ENCODE data around the gene TRPC4AP.
"Not testable (repeated sequence)": the region's sequence is repeated elsewhere in the genome, so short reads cannot be mapped to it uniquely, and the experiment has no call there.

The TRPC4AP gene

DNA sequence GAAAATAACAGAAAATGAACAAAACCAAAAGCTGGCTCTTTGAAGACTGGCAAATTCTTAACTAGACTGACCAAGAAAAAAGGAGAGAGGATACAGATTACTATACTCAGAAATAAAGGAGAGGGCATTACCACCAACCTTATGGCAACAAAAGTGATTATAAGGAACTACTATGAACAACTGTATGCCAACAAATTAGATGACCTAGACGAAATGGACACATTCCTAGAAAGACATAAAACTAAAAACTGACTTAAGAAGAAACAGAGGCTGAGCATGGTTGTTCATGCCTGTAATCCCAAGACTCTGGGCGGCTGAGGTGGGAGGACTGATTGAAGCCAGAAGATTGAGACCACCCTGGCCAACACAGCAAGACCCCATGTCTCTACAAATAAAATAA is 33.5 kb downstream of the TRPC4AP start:
- no peak for DNase-seq (ENCODE audit: low read depth in 2 of 2)

DNA sequence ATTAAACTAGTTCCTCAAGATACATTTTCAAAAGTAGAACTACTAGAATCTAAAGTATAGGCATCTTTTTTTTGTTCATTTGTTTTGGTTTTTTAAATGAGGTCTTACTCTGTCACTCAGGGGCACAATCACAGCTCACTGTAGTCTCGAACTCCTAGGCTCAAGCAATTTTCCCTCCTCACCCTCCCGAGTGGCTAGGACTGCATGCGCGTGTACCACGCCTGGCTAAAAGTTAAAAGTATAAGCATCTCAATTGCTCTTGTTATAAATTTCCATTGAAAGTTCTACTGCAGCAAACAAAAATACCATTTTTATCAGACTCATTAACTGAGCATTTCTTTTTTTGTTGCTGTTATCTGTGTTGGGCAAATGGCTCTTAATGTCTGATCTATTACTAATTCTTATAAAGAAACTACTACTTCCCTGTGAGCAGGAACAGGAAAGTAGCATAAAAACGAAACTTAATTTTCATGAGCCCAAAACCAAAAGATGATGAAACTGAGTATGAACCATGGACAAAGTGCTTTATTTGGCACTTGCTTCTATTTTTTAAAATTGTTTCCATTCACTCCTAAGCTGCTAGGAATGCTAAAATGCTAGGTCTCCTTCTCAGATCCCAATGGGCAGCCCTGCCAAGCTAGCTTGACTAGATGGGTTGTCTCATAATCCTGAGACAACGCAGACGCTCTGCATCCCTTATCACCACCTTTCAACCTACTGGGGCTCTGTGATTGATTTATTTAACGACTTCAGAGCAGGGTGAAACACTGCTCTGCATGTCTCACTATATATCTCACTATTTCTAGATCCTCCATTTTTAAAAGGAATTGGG is 36.9 kb downstream of the TRPC4AP start:
- no peak for DNase-seq (ENCODE audit: low read depth in 2 of 2)

DNA sequence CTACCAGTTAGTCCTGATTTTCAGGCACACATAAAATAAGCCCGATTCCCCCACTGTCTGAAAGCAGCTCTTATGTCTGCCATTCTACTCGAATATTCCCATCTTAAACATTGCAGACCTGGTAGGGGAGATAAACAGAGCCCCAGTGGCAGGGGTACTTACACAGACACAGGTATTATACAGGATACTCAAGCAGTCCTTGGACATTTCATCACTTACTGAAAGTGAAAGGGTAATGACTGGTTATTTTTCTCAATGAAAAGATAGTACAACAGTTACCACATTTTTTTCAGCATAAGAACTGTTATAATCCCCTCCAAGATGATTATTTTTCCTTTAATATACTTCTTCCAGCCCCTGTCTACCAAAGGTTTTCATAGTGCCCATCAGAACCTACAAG is 37.8 kb downstream of the TRPC4AP start:
- no peak for DNase-seq (ENCODE audit: low read depth in 2 of 2)

GRCh38 chr20:35052616-35053015 is 40.0 kb downstream of the TRPC4AP start:
- not testable (repeated sequence) for DNase-seq (ENCODE audit: low read depth in 2 of 2)

GRCh38 chr20:35049776-35050352 is 42.7 kb downstream of the TRPC4AP start:
- DNase-seq (ENCODE audit: low read depth in 2 of 2) = no peak

GRCh38 chr20:35048739-35049138 is 43.9 kb downstream of the TRPC4AP start:
- no peak for DNase-seq (ENCODE audit: low read depth in 2 of 2)

DNA sequence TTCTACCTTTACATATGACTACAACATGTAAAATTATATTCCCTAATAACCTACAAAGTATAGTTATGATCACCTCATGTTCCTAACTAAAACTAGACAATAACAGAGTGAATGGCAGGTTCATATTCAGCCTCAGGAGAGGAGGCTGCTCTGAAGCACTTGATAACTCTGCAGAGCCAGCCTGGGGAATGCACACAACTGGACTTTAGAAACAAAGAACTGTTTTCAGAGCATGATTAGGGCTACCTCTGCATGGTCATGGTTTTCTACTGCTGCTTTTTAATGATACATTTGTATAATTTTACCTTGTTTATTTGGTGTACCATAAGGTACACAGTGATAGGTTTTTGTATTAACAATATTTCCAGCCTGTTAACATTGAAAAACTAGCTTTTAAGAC is 50.3 kb downstream of the TRPC4AP start:
- DNase-seq (ENCODE audit: low read depth in 2 of 2) = no peak

- DNase-seq (ENCODE audit: low read depth in 2 of 2) = no peak
These were observed 52.0 kb downstream of the TRPC4AP start for GRCh38 chr20:35040646-35041045.

DNA sequence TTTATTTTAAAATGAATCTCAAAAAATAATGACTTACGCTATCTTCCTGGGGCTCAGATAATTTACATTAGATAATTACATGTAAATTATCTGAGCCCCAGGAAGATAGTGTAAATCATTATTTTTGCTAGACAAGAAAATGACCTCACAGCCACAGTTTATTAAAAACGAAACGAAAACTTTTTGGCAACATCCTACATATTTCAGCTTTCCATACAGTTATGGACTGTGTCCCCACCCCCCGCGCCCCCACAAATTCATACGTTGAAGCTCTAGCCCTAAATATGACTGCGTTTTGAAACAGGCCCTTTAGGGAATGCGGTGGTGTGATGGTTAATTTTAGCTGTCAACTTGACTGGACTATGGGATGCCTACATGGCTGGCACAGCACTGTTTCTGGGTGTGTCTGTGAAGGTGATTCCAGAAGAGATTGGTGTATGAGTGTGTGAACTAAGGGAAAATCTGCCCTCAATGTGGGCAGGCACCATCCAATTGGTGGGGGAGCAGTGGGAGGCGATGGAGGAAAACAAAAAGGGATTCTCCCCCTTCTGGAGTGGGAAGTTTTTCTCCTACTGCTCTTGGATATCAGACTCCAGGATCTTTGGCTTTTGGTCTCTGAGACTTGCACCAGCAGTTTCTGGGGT is 52.6 kb downstream of the TRPC4AP start:
- DNase-seq (ENCODE audit: low read depth in 2 of 2) = no peak

- DNase-seq (ENCODE audit: low read depth in 2 of 2) = no peak
These were observed 53.5 kb downstream of the TRPC4AP start for GRCh38 chr20:35039146-35039545.

- no peak for DNase-seq (ENCODE audit: low read depth in 2 of 2)
These were observed 58.5 kb downstream of the TRPC4AP start for GRCh38 chr20:35034145-35034544.

GRCh38 chr20:35030136-35030535 is 62.5 kb downstream of the TRPC4AP start:
- DNase-seq (ENCODE audit: low read depth in 2 of 2) = no peak

GRCh38 chr20:35027301-35027700 is 65.3 kb downstream of the TRPC4AP start:
- DNase-seq (ENCODE audit: low read depth in 2 of 2) = no peak

GRCh38 chr20:35025116-35025515 is 67.5 kb downstream of the TRPC4AP start:
- no peak for DNase-seq (ENCODE audit: low read depth in 2 of 2)

DNA sequence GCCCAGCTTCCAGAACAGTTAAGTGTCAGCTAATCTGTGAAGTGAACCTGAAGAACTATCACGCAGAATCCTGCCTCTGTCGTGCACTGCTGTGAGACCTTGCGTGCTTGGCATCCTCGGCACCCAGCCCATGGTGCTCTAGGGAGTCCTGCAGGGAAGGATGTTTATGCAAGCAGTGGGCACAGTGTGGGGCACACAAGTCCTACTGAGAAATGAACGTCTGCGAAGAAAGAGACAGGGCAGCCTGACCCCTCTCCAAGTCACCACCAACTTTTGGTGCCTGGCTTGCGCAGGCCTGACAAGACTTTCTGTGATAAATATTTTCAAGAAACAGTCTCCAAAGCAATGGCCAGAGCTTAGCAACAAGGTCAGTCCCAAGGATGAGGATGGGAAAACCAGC is 69.0 kb downstream of the TRPC4AP start:
- DNase-seq (ENCODE audit: low read depth in 2 of 2) = no peak

- no peak for DNase-seq (ENCODE audit: low read depth in 2 of 2)
These were observed 70.8 kb downstream of the TRPC4AP start for GRCh38 chr20:35021831-35022230.

DNA sequence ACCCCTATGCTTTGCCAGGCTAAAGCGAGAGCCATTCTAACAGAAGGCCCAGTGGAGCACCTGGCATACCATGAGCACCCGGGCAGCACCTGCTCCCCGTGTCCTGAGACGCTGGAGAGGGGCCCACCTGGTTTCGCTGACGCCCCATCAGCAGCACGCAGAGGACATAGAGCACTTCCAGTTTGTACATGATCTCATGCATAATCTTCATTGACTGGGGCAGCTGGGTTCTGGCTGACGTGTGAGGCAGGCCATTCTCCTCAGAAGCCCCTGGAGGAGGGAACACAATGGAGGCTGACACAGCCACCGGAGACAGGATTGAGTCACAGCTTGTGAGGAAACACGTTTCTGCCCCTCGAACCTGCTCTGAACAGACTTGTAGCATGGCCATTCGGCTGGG is 71.5 kb downstream of the TRPC4AP start:
- DNase-seq (ENCODE audit: low read depth in 2 of 2) = no peak

DNA sequence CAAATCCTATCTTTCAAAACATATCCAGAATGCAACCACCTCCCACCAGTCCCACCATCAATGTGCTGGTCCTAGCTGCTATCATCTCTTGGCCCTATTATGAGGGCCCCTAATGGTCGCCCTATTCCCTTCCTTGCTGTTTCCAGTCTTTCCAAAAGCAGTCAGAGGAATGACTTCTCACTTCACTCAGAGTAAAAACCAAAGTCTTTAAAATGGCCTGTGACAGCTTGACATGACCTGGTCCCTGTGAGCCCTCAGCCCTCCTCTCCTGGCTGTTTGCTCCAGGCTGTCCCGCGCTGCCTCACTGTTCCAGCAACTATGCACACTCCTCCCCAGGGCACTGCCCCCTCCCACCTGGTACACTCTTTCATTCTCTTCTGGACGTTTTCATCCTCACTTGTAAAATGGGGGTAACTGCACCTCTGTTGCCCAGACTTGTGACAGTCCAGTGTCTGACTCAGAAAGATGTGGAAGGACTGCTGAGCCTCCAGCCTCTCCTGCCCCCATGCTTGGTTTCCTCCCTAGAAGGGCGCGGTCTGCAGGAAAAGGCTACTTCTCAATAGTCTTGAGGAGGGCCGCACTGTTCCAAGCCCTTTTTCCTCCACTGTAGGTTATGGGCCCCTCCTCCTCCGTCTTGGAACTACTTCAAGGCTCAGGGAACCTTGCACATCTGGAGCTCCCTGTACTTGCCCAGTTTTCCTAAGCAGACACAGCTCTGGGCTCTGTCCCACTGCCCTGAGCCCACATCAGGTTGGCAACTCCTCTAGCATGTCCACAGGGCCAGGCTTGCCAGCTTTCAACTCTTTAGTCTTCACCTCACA is 72.3 kb downstream of the TRPC4AP start:
- DNase-seq (ENCODE audit: low read depth in 2 of 2) = no peak

DNA sequence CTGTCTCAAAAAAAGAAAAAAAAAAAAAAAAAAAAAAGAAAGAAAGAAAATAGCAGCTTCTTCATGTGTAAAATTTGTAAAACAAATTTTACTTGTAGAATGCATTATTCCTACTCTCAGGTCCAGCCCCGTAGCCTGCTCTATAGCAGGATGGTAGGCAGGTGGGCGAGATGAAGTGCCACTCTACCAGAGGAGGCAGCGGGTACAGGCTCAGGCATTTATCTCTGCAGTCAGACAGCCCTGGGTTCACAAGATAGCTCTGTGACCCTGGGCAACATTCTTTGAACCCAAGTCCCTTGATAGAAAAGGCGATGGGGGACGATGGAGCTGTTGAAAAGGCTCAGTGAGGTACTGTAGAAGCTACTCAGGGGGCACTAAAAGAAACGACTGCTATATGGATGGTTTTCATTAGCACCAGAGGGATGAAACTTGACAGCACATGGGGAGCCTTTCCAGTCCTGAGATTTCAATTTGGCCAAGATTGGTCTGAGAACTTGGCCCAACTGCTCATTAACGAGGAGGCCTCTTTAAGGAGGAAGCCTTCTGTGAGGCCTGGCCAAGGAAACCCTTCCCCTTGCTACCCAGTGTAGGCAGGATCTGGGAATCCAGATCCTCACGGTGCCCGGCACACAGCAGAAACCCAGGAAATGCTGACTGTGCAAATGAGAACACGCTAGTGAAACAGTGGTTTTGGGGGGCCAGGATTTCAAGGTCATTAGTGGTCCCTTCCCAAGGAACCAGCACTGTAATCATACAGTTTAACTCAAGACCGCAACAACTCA is 73.8 kb downstream of the TRPC4AP start:
- DNase-seq (ENCODE audit: low read depth in 2 of 2) = no peak

GRCh38 chr20:35017099-35017835 is 75.3 kb downstream of the TRPC4AP start:
- DNase-seq (ENCODE audit: low read depth in 2 of 2) = no peak

DNA sequence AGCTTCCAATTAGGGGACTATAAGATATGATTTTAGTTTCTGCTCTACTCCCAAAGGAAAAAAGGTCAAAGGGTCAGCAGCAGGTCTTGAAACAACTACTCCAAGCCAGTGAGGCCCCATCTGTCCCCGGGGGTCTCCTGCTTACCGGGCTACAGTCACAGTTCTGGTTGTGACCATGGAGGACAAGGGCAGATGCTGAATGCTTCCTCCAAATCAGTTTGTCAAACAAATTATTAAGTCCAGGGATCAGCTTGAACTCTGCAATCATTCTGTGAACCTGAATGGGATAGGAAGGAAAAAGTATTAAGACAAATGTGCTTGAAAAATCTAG is 76.8 kb downstream of the TRPC4AP start:
- DNase-seq (ENCODE audit: low read depth in 2 of 2) = no peak

Data from stimulated activated CD8-positive, alpha-beta memory T cell treated with anti-CD3 and anti-CD28 coated beads, Interleukin-2, amount 100 ng/mL, for 1 hour (primary cell).